Activated CD4-positive, alpha-beta T cell treated with anti-CD3 and anti-CD28 coated beads, Interleukin-2, amount 10 ng/mL, durations not matched to agents 24 days and 14 days (primary cell): ENCODE data around the gene MBNL2. TPM values are rescaled to one million over a fixed set of nuclear protein-coding genes. Genes with fewer than 3 reads are reported as not detected.
A peak's percentile ranks its signal among the peaks of the same experiment; 100 is the strongest.

Source experiments
- DNase-seq: peaks from one replicate; pipeline ENCODE4 v3.0.0; 2022
- H3K27ac Mint-ChIP-seq: one replicate; pipeline ENCODE4 v1.8.0; 2022; ENCODE audit warnings: mild to moderate bottlenecking, mixed read lengths
- H3K27me3 Mint-ChIP-seq: one replicate; pipeline ENCODE4 v1.8.0; 2022; ENCODE audit warnings: mixed read lengths
- H3K36me3 Mint-ChIP-seq: one replicate; pipeline ENCODE4 v1.8.0; 2022; ENCODE audit warnings: low read depth, mild to moderate bottlenecking, mixed read lengths
- H3K4me1 Mint-ChIP-seq: one replicate; pipeline ENCODE4 v1.8.0; 2021; ENCODE audit warnings: mixed read lengths
- H3K4me3 Mint-ChIP-seq: one replicate; pipeline ENCODE4 v1.8.0; 2022; ENCODE audit warnings: mild to moderate bottlenecking, moderate library complexity, mixed read lengths
- H3K9me3 Mint-ChIP-seq: one replicate; pipeline ENCODE4 v1.8.0; 2021; ENCODE audit warnings: mixed read lengths
- intact Hi-C: fragments of 100-400 bp; cut with micrococcal nuclease; formaldehyde crosslinking; loops from one replicate; pipeline ENCODE4 v1.15.1; 2023
- total RNA-seq: library from RNA; stranded (reverse); gene quantifications from 2 replicates; pipeline ENCODE4 v1.2.3, GENCODE V29; 2022

MBNL2 gene
- total RNA-seq, 1 donor from 2014 or later = 22.0 TPM

- Mint-ChIP-seq H3K36me3 (peaks cover 13% of the 10 kb centered on the region), H3K27me3 (no peaks in the 10 kb centered on the region), H3K27ac (peak overlapping the region; percentile 84), H3K4me1 (peaks cover 58% of the 10 kb centered on the region), H3K4me3 (peak overlapping the region; percentile 26), H3K9me3 (peaks cover 3% of the 10 kb centered on the region)
- intact Hi-C loops = loop anchor here (1.0 to 5.0 kb wide), 2 partner anchors 114 to 130 kb away; no protein-coding TSS in a partner anchor
- peak; percentile 55 for DNase-seq
Measured at GRCh38 chr13:97256343-97256783, 34.2 kb downstream of the MBNL2 start.

GRCh38 chr13:97257228-97257755, 35.2 kb downstream of the MBNL2 start:
- Mint-ChIP-seq H3K27me3 (no peaks in the 10 kb centered on the region), H3K36me3 (peaks cover 13% of the 10 kb centered on the region), H3K4me3 (peak overlapping the region; percentile 65), H3K9me3 (peaks cover 3% of the 10 kb centered on the region), H3K27ac (peak overlapping the region; percentile 93), H3K4me1 (peaks cover 67% of the 10 kb centered on the region)
- intact Hi-C loops = loop anchor here (5.0 kb wide), 1 partner anchor 115 kb away; no protein-coding TSS in a partner anchor
- DNase-seq = peak; percentile 13

- intact Hi-C loops = loop anchor here (1.0 to 5.0 kb wide), 4 partner anchors 32 to 116 kb away; partner anchors contain the start of gene MBNL2
- DNase-seq = peak; percentile 67
- Mint-ChIP-seq H3K4me3 (peak overlapping the region; percentile 65), H3K27ac (peak overlapping the region; percentile 93), H3K27me3 (no peaks in the 10 kb centered on the region), H3K36me3 (peaks cover 15% of the 10 kb centered on the region), H3K9me3 (peaks cover 3% of the 10 kb centered on the region), H3K4me1 (peaks cover 71% of the 10 kb centered on the region)
Measured at GRCh38 chr13:97257800-97258799, 36.0 kb downstream of the MBNL2 start.

- intact Hi-C loops = loop anchor here (1.0 to 5.0 kb wide), 4 partner anchors 32 to 116 kb away; partner anchors contain the start of gene MBNL2
- Mint-ChIP-seq H3K4me3 (peak overlapping the region; percentile 26), H3K27ac (peak overlapping the region; percentile 75), H3K4me1 (peaks cover 72% of the 10 kb centered on the region), H3K9me3 (peaks cover 3% of the 10 kb centered on the region), H3K27me3 (no peaks in the 10 kb centered on the region), H3K36me3 (peaks cover 16% of the 10 kb centered on the region)
- DNase-seq = peak; percentile 53
Measured at GRCh38 chr13:97258801-97259200, 36.7 kb downstream of the MBNL2 start.

GRCh38 chr13:97259410-97259797, 37.3 kb downstream of the MBNL2 start:
- intact Hi-C loops = loop anchor here (5.0 kb wide), 1 partner anchor 117 kb away; no protein-coding TSS in a partner anchor
- peaks cover 3% of the 10 kb centered on the region for H3K9me3 Mint-ChIP-seq
- H3K27ac Mint-ChIP-seq = peak overlapping the region; percentile 21
- no peaks in the 10 kb centered on the region for H3K27me3 Mint-ChIP-seq
- H3K4me1 Mint-ChIP-seq = peaks cover 72% of the 10 kb centered on the region
- no peak overlapping the region for H3K4me3 Mint-ChIP-seq
- peaks cover 16% of the 10 kb centered on the region for H3K36me3 Mint-ChIP-seq
- peak; percentile 49 for DNase-seq

- H3K36me3 Mint-ChIP-seq = peaks cover 16% of the 10 kb centered on the region
- H3K27me3 Mint-ChIP-seq = no peaks in the 10 kb centered on the region
- peaks cover 72% of the 10 kb centered on the region for H3K4me1 Mint-ChIP-seq
- H3K27ac Mint-ChIP-seq = peak overlapping the region; percentile 46
- H3K4me3 Mint-ChIP-seq = no peak overlapping the region
- peak; percentile 54 for DNase-seq
- intact Hi-C loops = loop anchor here (5.0 kb wide), 1 partner anchor 118 kb away; no protein-coding TSS in a partner anchor
- H3K9me3 Mint-ChIP-seq = peaks cover 3% of the 10 kb centered on the region
Measured at GRCh38 chr13:97259798-97260714, 37.9 kb downstream of the MBNL2 start.

- H3K4me3 Mint-ChIP-seq = peak overlapping the region; percentile 25
- H3K9me3 Mint-ChIP-seq = peaks cover 3% of the 10 kb centered on the region
- peaks cover 60% of the 10 kb centered on the region for H3K4me1 Mint-ChIP-seq
- H3K27me3 Mint-ChIP-seq = no peaks in the 10 kb centered on the region
- H3K27ac Mint-ChIP-seq = peak overlapping the region; percentile 44
- DNase-seq = peak; percentile 65
- intact Hi-C loops = no loop called here
- peaks cover 12% of the 10 kb centered on the region for H3K36me3 Mint-ChIP-seq
Measured at GRCh38 chr13:97261254-97262005, 39.3 kb downstream of the MBNL2 start.

- intact Hi-C loops = no loop called here
- peaks cover 8% of the 10 kb centered on the region for H3K36me3 Mint-ChIP-seq
- no peaks in the 10 kb centered on the region for H3K27me3 Mint-ChIP-seq
- peaks cover 55% of the 10 kb centered on the region for H3K4me1 Mint-ChIP-seq
- H3K9me3 Mint-ChIP-seq = peaks cover 3% of the 10 kb centered on the region
- peak overlapping the region; percentile 44 for H3K27ac Mint-ChIP-seq
- H3K4me3 Mint-ChIP-seq = peak overlapping the region; percentile 3
- DNase-seq = peak; percentile 54
Measured at GRCh38 chr13:97262058-97262457, 39.9 kb downstream of the MBNL2 start.

GRCh38 chr13:97263160-97263559, 41.0 kb downstream of the MBNL2 start:
- Mint-ChIP-seq H3K4me1 (peaks cover 45% of the 10 kb centered on the region), H3K36me3 (peaks cover 3% of the 10 kb centered on the region), H3K9me3 (no peaks in the 10 kb centered on the region), H3K27ac (peak overlapping the region; percentile 15), H3K4me3 (no peak overlapping the region), H3K27me3 (no peaks in the 10 kb centered on the region)
- no peak for DNase-seq
- intact Hi-C loops = no loop called here

GRCh38 chr13:97264663-97265062, 42.5 kb downstream of the MBNL2 start:
- H3K27me3 Mint-ChIP-seq = no peaks in the 10 kb centered on the region
- peaks cover 33% of the 10 kb centered on the region for H3K4me1 Mint-ChIP-seq
- H3K36me3 Mint-ChIP-seq = peaks cover 3% of the 10 kb centered on the region
- no peak overlapping the region for H3K4me3 Mint-ChIP-seq
- no peak overlapping the region for H3K27ac Mint-ChIP-seq
- DNase-seq = no peak
- intact Hi-C loops = no loop called here
- no peaks in the 10 kb centered on the region for H3K9me3 Mint-ChIP-seq

GRCh38 chr13:97266332-97266731, 44.2 kb downstream of the MBNL2 start:
- H3K4me1 Mint-ChIP-seq = peaks cover 18% of the 10 kb centered on the region
- H3K9me3 Mint-ChIP-seq = no peaks in the 10 kb centered on the region
- peaks cover 3% of the 10 kb centered on the region for H3K36me3 Mint-ChIP-seq
- no peak overlapping the region for H3K27ac Mint-ChIP-seq
- no peak for DNase-seq
- no peak overlapping the region for H3K4me3 Mint-ChIP-seq
- H3K27me3 Mint-ChIP-seq = no peaks in the 10 kb centered on the region
- intact Hi-C loops = no loop called here

- Mint-ChIP-seq H3K27ac (no peak overlapping the region), H3K4me1 (peaks cover 13% of the 10 kb centered on the region), H3K27me3 (no peaks in the 10 kb centered on the region), H3K4me3 (no peak overlapping the region), H3K36me3 (peaks cover 3% of the 10 kb centered on the region), H3K9me3 (no peaks in the 10 kb centered on the region)
- DNase-seq = no peak
- intact Hi-C loops = no loop called here
Measured at GRCh38 chr13:97266772-97267417, 44.8 kb downstream of the MBNL2 start.
